H9 (cell line): ENCODE data around the gene HRAS. TPM values are rescaled to one million over a fixed set of nuclear protein-coding genes. Genes with fewer than 3 reads are reported as not detected.

Experiments used
- DNase-seq: peaks from one replicate; pipeline ENCODE4 v3.0.0-alpha.2; 2017
- H2AFZ ChIP-seq: one replicate; pipeline ENCODE4 v1.6.1; 2013; ENCODE audit warnings: mild to moderate bottlenecking, low read length, control low read depth, moderate library complexity
- H2AK5ac ChIP-seq: 2 replicates; pipeline ENCODE4 v1.6.1; 2013; ENCODE audit warnings: low read length, control low read depth, mixed read lengths; ENCODE audit not compliant: insufficient read length
- H2BK120ac ChIP-seq: one replicate; pipeline ENCODE4 v1.6.1; 2013; ENCODE audit warnings: low read depth, mild to moderate bottlenecking, low read length, control low read depth, inconsistent platforms; ENCODE audit not compliant: poor library complexity, severe bottlenecking
- H2BK12ac ChIP-seq: 2 replicates; pipeline ENCODE4 v1.6.1; 2013; ENCODE audit warnings: low read length, control low read depth, mixed read lengths, low read depth; ENCODE audit not compliant: insufficient read length
- H2BK15ac ChIP-seq: 2 replicates; pipeline ENCODE4 v1.6.1; 2013; ENCODE audit warnings: low read depth, low read length, control low read depth
- H2BK20ac ChIP-seq: one replicate; pipeline ENCODE4 v1.6.1; 2013; ENCODE audit warnings: low read depth, mild to moderate bottlenecking, low read length, control low read depth, inconsistent platforms; ENCODE audit not compliant: poor library complexity, severe bottlenecking
- H2BK5ac ChIP-seq: 2 replicates; pipeline ENCODE4 v1.6.1; 2013; ENCODE audit warnings: low read length, control low read depth, mixed read lengths; ENCODE audit not compliant: insufficient read length
- H3K14ac ChIP-seq: 2 replicates; pipeline ENCODE4 v1.6.1; 2013; ENCODE audit warnings: low read length, control low read depth; ENCODE audit not compliant: insufficient read depth
- H3K18ac ChIP-seq: 2 replicates; pipeline ENCODE4 v1.6.1; 2013; ENCODE audit warnings: low read depth, mild to moderate bottlenecking, mixed read lengths, low read length, control low read depth; ENCODE audit not compliant: insufficient read length
- H3K23ac ChIP-seq: 2 replicates; pipeline ENCODE4 v1.6.1; 2013; ENCODE audit warnings: low read length, control low read depth, mixed read lengths, low read depth; ENCODE audit not compliant: insufficient read length
- H3K23me2 ChIP-seq: 2 replicates; pipeline ENCODE4 v1.6.1; 2013; ENCODE audit warnings: low read depth, mild to moderate bottlenecking, mixed read lengths, low read length, control low read depth; ENCODE audit not compliant: insufficient read length, poor library complexity, severe bottlenecking
- H3K27ac ChIP-seq: 2 replicates; pipeline ENCODE4 v1.5.1; 2013; ENCODE audit warnings: low read length, control low read depth, mixed read lengths, low read depth; ENCODE audit not compliant: insufficient read length
- H3K27me3 ChIP-seq: 2 replicates; pipeline ENCODE4 v1.6.1; 2013; ENCODE audit warnings: low read length, control low read depth, inconsistent platforms; ENCODE audit not compliant: insufficient read depth
- H3K4ac ChIP-seq: 2 replicates; pipeline ENCODE4 v1.6.1; 2013; ENCODE audit warnings: low read depth, mild to moderate bottlenecking, control low read depth, inconsistent platforms, low read length, moderate library complexity
- H3K4me1 ChIP-seq: 2 replicates; pipeline ENCODE4 v1.6.1; 2013; ENCODE audit warnings: low read length, control low read depth, inconsistent platforms; ENCODE audit not compliant: insufficient read depth
- H3K4me2 ChIP-seq: 2 replicates; pipeline ENCODE4 v1.6.1; 2013; ENCODE audit warnings: low read length, control low read depth, mixed read lengths; ENCODE audit not compliant: insufficient read length, insufficient read depth
- H3K56ac ChIP-seq: 2 replicates; pipeline ENCODE4 v1.6.1; 2013; ENCODE audit warnings: low read depth, mild to moderate bottlenecking, mixed read lengths, low read length, control low read depth; ENCODE audit not compliant: insufficient read length
- H3K79me1 ChIP-seq: 2 replicates; pipeline ENCODE4 v1.6.1; 2013; ENCODE audit warnings: low read depth, mild to moderate bottlenecking, moderate library complexity, low read length, control low read depth, inconsistent platforms; ENCODE audit not compliant: insufficient read depth, poor library complexity, severe bottlenecking
- H3K79me2 ChIP-seq: 2 replicates; pipeline ENCODE4 v1.6.1; 2013; ENCODE audit warnings: low read length, control low read depth, inconsistent platforms; ENCODE audit not compliant: insufficient read depth
- H3K9ac ChIP-seq: 2 replicates; pipeline ENCODE4 v1.6.1; 2013; ENCODE audit warnings: low read length, control low read depth, mixed read lengths; ENCODE audit not compliant: insufficient read length; ENCODE audit errors: extremely low read depth
- H3K9me3 ChIP-seq: one replicate; pipeline ENCODE4 v1.6.1; 2013; ENCODE audit warnings: low read depth, low read length, inconsistent platforms; ENCODE audit not compliant: control insufficient read depth
- H3T11ph ChIP-seq: one replicate; pipeline ENCODE4 v1.6.1; 2013; ENCODE audit warnings: mild to moderate bottlenecking, low read length, control low read depth, inconsistent platforms
- H4K20me1 ChIP-seq: one replicate; pipeline ENCODE4 v1.6.1; 2013; ENCODE audit not compliant: control insufficient read depth, insufficient read length, insufficient read depth
- H4K5ac ChIP-seq: 2 replicates; pipeline ENCODE4 v1.6.1; 2013; ENCODE audit warnings: low read depth, mild to moderate bottlenecking, mixed read lengths, low read length, control low read depth; ENCODE audit not compliant: insufficient read length
- H4K8ac ChIP-seq: replicated peaks from 2 replicates; pipeline ENCODE4 v1.6.1; 2013; ENCODE audit warnings: low read length, control low read depth, mixed read lengths, low read depth; ENCODE audit not compliant: insufficient read length
- H4K91ac ChIP-seq: 2 replicates; pipeline ENCODE4 v1.6.1; 2013; ENCODE audit warnings: low read depth, mild to moderate bottlenecking, moderate library complexity, mixed read lengths, low read length, control low read depth; ENCODE audit not compliant: insufficient read length
- H3K27ac Mint-ChIP-seq, 3 experiments: 2 replicates in 2 of 3; 3 replicates in 1 of 3; pipeline ENCODE4 v1.8.0; 2020 to 2021; ENCODE audit warnings: mixed read lengths in 3 of 3, mild to moderate bottlenecking in 1 of 3, moderate library complexity in 1 of 3
- H3K27me3 Mint-ChIP-seq: 2 replicates; pipeline ENCODE4 v1.8.0; 2021; ENCODE audit warnings: low read depth, mild to moderate bottlenecking, moderate library complexity, mixed read lengths
- H3K36me3 Mint-ChIP-seq, 3 experiments: 2 replicates in 2 of 3; 3 replicates in 1 of 3; pipeline ENCODE4 v1.8.0; 2020 to 2021; ENCODE audit warnings: low read depth in 3 of 3, mixed read lengths in 3 of 3; ENCODE audit not compliant: insufficient read depth in 1 of 3
- H3K4me1 Mint-ChIP-seq, 2 experiments: 2 replicates each; pipeline ENCODE4 v1.8.0; 2020; ENCODE audit warnings: mixed read lengths in 2 of 2
- H3K4me3 Mint-ChIP-seq, 2 experiments: 2 replicates in 1 of 2; 3 replicates in 1 of 2; pipeline ENCODE4 v1.8.0; 2020 to 2021; ENCODE audit warnings: mild to moderate bottlenecking in 2 of 2, mixed read lengths in 2 of 2, moderate library complexity in 1 of 2
- H3K9me3 Mint-ChIP-seq, 2 experiments: 2 replicates in 1 of 2; 3 replicates in 1 of 2; pipeline ENCODE4 v1.8.0; 2020; ENCODE audit warnings: mild to moderate bottlenecking in 2 of 2, mixed read lengths in 2 of 2, moderate library complexity in 1 of 2
- WGBS: extraction: QIAGEN DNeasy Blood & Tissue Kit; methylation state at CpG from one replicate; pipeline ENCODE4 v1.1.7; 2013; ENCODE audit warnings: missing lambda C conversion rate, low lambda C conversion rate, mixed read lengths; ENCODE audit not compliant: insufficient read length; ENCODE audit errors: extremely low coverage; 5-methylcytosine and 5-hydroxymethylcytosine counted together
- total RNA-seq: library from RNA; stranded (reverse); gene quantifications from 2 replicates; pipeline ENCODE4 v1.2.1, GENCODE V29; 2021
- TF ChIP-seq, protein P1 (sequence below): fragments of 200-600 bp; sonication (generic); conservative IDR thresholded peaks from 3 replicates; pipeline ENCODE4 v1.8.0; 2021; ENCODE audit warnings: antibody characterized with exemption, mild to moderate bottlenecking

HRAS gene
- total RNA-seq, 1 experiment from 2014 or later = 61.8 TPM

DNA sequence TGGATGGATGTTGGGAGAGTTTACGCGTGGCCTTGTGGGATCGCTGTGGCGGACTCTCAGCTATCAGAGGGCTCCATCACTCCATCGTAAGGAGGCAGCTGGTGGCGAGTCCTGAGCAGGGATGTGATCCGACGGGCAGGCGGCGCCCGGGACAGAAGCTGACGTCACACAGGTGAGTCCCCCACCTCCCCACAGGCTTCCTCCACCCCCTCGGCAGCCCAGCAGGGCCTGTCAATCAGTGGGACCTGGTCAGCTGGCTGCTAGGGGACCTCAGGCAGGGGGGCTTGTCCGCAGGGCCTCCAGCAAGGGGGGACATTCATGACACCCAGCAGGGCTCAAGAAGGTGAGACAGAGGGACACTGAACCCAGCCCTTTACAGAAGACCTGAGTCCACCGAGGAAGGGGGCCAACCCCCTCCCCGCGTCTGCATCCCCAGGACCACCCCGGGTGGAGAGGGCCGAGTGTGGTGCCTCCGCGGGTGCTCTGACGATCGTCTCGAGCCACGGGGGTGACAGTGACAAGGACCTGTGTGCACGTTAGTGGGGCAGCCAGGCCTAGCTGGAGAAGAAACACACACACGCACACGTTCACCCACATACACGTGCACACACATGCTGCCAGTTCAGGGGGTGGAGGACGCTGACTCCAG lies 7.1 kb downstream of the HRAS start:
- Histone ChIP-seq H3K23ac (no peak overlapping the region), H2BK20ac (no peak overlapping the region), H3K9me3 (no peaks in the 10 kb centered on the region), H3K18ac (no peak overlapping the region), H4K20me1 (no peaks in the 10 kb centered on the region), H3K27ac (no peak overlapping the region), H2BK5ac (no peak overlapping the region), H3K4ac (no peak overlapping the region), H3K27me3 (no peaks in the 10 kb centered on the region), H3K23me2 (no peaks in the 10 kb centered on the region), H3K14ac (no peak overlapping the region), H4K8ac (no peak overlapping the region), H2AFZ (no peak overlapping the region), H2AK5ac (no peak overlapping the region), H3K9ac (no peak overlapping the region), H2BK120ac (no peak overlapping the region), H3K79me1 (no peaks in the 10 kb centered on the region), H2BK12ac (no peak overlapping the region), H3T11ph (no peak overlapping the region), H4K5ac (no peak overlapping the region), H3K4me1 (no peaks in the 10 kb centered on the region), H4K91ac (no peak overlapping the region), H3K56ac (no peak overlapping the region), H3K4me2 (no peak overlapping the region), H2BK15ac (no peak overlapping the region), H3K79me2 (no peaks in the 10 kb centered on the region)
- no peak for DNase-seq
- Mint-ChIP-seq H3K4me1 (no peaks in the 10 kb centered on the region), H3K27me3 (peaks cover 2% of the 10 kb centered on the region), H3K36me3 (peaks cover 6 to 10% (median 8%) of the 10 kb centered on the region in 3 experiments; a peak in 6 of 7 replicates), H3K9me3 (peaks cover 4 to 5% of the 10 kb centered on the region in 2 experiments; a peak in 3 of 5 replicates), H3K4me3 (no peak overlapping the region), H3K27ac (no peak overlapping the region; a peak in 1 of 7 replicates)
- TF ChIP-seq, protein P1, sequence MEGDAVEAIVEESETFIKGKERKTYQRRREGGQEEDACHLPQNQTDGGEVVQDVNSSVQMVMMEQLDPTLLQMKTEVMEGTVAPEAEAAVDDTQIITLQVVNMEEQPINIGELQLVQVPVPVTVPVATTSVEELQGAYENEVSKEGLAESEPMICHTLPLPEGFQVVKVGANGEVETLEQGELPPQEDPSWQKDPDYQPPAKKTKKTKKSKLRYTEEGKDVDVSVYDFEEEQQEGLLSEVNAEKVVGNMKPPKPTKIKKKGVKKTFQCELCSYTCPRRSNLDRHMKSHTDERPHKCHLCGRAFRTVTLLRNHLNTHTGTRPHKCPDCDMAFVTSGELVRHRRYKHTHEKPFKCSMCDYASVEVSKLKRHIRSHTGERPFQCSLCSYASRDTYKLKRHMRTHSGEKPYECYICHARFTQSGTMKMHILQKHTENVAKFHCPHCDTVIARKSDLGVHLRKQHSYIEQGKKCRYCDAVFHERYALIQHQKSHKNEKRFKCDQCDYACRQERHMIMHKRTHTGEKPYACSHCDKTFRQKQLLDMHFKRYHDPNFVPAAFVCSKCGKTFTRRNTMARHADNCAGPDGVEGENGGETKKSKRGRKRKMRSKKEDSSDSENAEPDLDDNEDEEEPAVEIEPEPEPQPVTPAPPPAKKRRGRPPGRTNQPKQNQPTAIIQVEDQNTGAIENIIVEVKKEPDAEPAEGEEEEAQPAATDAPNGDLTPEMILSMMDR = no peak
- WGBS = no CpG with 5 or more reads among the region's 30 CpGs
